Mesenchymal stem cell (in vitro differentiated cells and primary cell): ENCODE results near the gene FAM50A.
A peak's percentile ranks its signal among the peaks of the same experiment; 100 is the strongest.

Experiments used
- DNase-seq: peaks from one replicate; pipeline ENCODE4 v3.0.0-alpha.2; 2013
- H2AFZ ChIP-seq: one replicate; pipeline ENCODE4 v1.6.1; 2013; ENCODE audit warnings: low read depth, mild to moderate bottlenecking, control low read depth, inconsistent platforms, low read length, moderate library complexity
- H2AK5ac ChIP-seq: 2 replicates; pipeline ENCODE4 v1.6.1; 2013; ENCODE audit warnings: low read length, moderate library complexity, mild to moderate bottlenecking, inconsistent platforms; ENCODE audit not compliant: severe bottlenecking
- H2BK120ac ChIP-seq: one replicate; pipeline ENCODE4 v1.6.1; 2013; ENCODE audit warnings: low read depth, mild to moderate bottlenecking, inconsistent platforms, low read length, moderate library complexity
- H2BK12ac ChIP-seq, 2 experiments: one replicate each; pipeline ENCODE4 v1.6.1; 2013; ENCODE audit warnings: inconsistent platforms in 2 of 2, low read length in 2 of 2, mild to moderate bottlenecking in 2 of 2, moderate library complexity in 2 of 2, control low read depth in 1 of 2
- H2BK15ac ChIP-seq: one replicate; pipeline ENCODE4 v1.6.1; 2013; ENCODE audit warnings: mild to moderate bottlenecking, low read depth, inconsistent platforms; ENCODE audit not compliant: poor library complexity, severe bottlenecking
- H2BK5ac ChIP-seq: 2 replicates; pipeline ENCODE4 v1.6.1; 2013; ENCODE audit warnings: low read depth, mild to moderate bottlenecking, low read length, control low read depth, inconsistent platforms; ENCODE audit not compliant: poor library complexity, severe bottlenecking
- H3K14ac ChIP-seq, 2 experiments: one replicate each; pipeline ENCODE4 v1.6.1; 2013; ENCODE audit warnings: inconsistent platforms in 2 of 2, low read length in 2 of 2, control low read depth in 1 of 2, mild to moderate bottlenecking in 1 of 2, moderate library complexity in 1 of 2
- H3K18ac ChIP-seq, 2 experiments: one replicate each; pipeline ENCODE4 v1.6.1; 2013; ENCODE audit warnings: inconsistent platforms in 2 of 2, low read length in 2 of 2, control low read depth in 1 of 2, low read depth in 1 of 2, mild to moderate bottlenecking in 1 of 2
- H3K23ac ChIP-seq, 2 experiments: one replicate each; pipeline ENCODE4 v1.6.1; 2013; ENCODE audit warnings: inconsistent platforms in 2 of 2, low read length in 2 of 2, mild to moderate bottlenecking in 2 of 2, moderate library complexity in 2 of 2, control low read depth in 1 of 2
- H3K27ac ChIP-seq: 2 replicates; pipeline ENCODE4 v1.5.1; 2013; ENCODE audit warnings: mild to moderate bottlenecking, moderate library complexity, low read length, control low read depth, inconsistent platforms; ENCODE audit not compliant: poor library complexity, severe bottlenecking
- H3K27me3 ChIP-seq, 2 experiments: 2 replicates each; pipeline versions ENCODE4 v1.6.1 to v1.7.0; 2013; ENCODE audit warnings: low read length in 2 of 2, mild to moderate bottlenecking in 2 of 2, moderate library complexity in 2 of 2, control low read depth in 1 of 2, inconsistent platforms in 1 of 2; ENCODE audit not compliant: control insufficient read depth in 1 of 2, insufficient read depth in 1 of 2
- H3K36me3 ChIP-seq, 2 experiments: 2 replicates each; pipeline versions ENCODE4 v1.6.1 to v1.7.0; 2013; ENCODE audit warnings: low read length in 2 of 2, control low read depth in 1 of 2, inconsistent platforms in 1 of 2, low read depth in 1 of 2, mild to moderate bottlenecking in 1 of 2; ENCODE audit not compliant: insufficient read depth in 2 of 2, control insufficient read depth in 1 of 2
- H3K4ac ChIP-seq, 2 experiments: one replicate each; pipeline ENCODE4 v1.6.1; 2013; ENCODE audit warnings: inconsistent platforms in 2 of 2, low read length in 2 of 2, mild to moderate bottlenecking in 2 of 2, moderate library complexity in 2 of 2, control low read depth in 1 of 2, low read depth in 1 of 2
- H3K4me1 ChIP-seq: 2 replicates; pipeline ENCODE4 v1.6.1; 2013; ENCODE audit warnings: low read depth, low read length, control low read depth; ENCODE audit not compliant: control insufficient read depth, insufficient read depth
- H3K4me2 ChIP-seq: 2 replicates; pipeline ENCODE4 v1.6.1; 2013; ENCODE audit warnings: low read length, mild to moderate bottlenecking, inconsistent platforms; ENCODE audit not compliant: poor library complexity, severe bottlenecking
- H3K4me3 ChIP-seq, 2 experiments: 2 replicates each; pipeline versions ENCODE4 v1.5.1 to v1.7.0; 2013; ENCODE audit warnings: low read length in 2 of 2, mild to moderate bottlenecking in 2 of 2, control low read depth in 1 of 2, low read depth in 1 of 2; ENCODE audit not compliant: insufficient read depth in 1 of 2
- H3K79me1 ChIP-seq: replicated peaks from 2 replicates; pipeline ENCODE4 v1.6.1; 2013; ENCODE audit warnings: mild to moderate bottlenecking, control low read depth, low read length, inconsistent platforms; ENCODE audit not compliant: poor library complexity, severe bottlenecking
- H3K9ac ChIP-seq: 2 replicates; pipeline ENCODE4 v1.7.0; 2013; ENCODE audit warnings: mild to moderate bottlenecking, low read length, moderate library complexity
- H3K9me3 ChIP-seq: 2 replicates; pipeline ENCODE4 v1.7.0; 2013; ENCODE audit warnings: mild to moderate bottlenecking, low read length; ENCODE audit not compliant: control insufficient read depth
- H4K8ac ChIP-seq: one replicate; pipeline ENCODE4 v1.6.1; 2013; ENCODE audit warnings: inconsistent platforms, mild to moderate bottlenecking, low read length, moderate library complexity
- H4K91ac ChIP-seq: one replicate; pipeline ENCODE4 v1.6.1; 2013; ENCODE audit warnings: mild to moderate bottlenecking, low read length, inconsistent platforms
- WGBS: methylation state at CpG from one replicate; pipeline ENCODE4 v1.1.7; 2013; ENCODE audit warnings: mixed read lengths; 5-methylcytosine and 5-hydroxymethylcytosine counted together

FAM50A gene

GRCh38 chrX:154473683-154474082, 29.7 kb downstream of the FAM50A start:
- no peak overlapping the region for H3K4me2 ChIP-seq
- DNase-seq = no peak
- WGBS = 100% methylated on average over 3 of the region's 7 CpGs

DNA sequence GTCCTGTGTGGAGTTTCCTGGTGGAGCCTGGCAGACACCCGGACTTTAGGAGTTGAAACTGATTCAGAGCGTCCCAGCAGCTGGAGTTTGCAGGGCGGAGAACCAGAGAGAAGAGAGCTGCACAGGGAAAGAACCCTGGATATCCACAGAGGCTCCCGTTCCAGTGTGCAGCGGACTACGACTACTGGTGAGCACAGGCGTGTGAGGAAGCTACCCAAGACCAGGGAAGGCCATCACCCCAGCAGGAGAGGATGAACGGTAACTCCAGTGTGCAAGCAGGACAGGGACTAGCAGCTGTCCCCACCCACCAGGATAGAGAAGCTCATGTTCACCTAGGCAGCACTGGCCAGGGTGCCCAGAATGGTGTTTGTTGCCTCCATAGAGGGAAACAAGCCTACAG, 32.9 kb downstream of the FAM50A start:
- no peak overlapping the region for H2AK5ac ChIP-seq
- WGBS = 98% methylated on average over 8 of the region's 8 CpGs
- no peak overlapping the region for H2BK12ac ChIP-seq
- peaks cover 0 to 6% of the 10 kb centered on the region in 2 experiments for H3K27me3 ChIP-seq
- H3K27ac ChIP-seq = no peak overlapping the region
- H3K4me2 ChIP-seq = no peak overlapping the region
- peak overlapping the region in 1 of 2 experiments; percentile 11 for H3K18ac ChIP-seq
- no peaks in the 10 kb centered on the region for H3K79me1 ChIP-seq
- H3K4me1 ChIP-seq = peaks cover 17% of the 10 kb centered on the region
- no peaks in the 10 kb centered on the region for H3K9me3 ChIP-seq
- H3K23ac ChIP-seq = no peak overlapping the region
- no peak overlapping the region for H2AFZ ChIP-seq
- H3K14ac ChIP-seq = no peak overlapping the region
- H2BK5ac ChIP-seq = no peak overlapping the region
- no peak overlapping the region for H3K9ac ChIP-seq
- no peak overlapping the region for H4K8ac ChIP-seq
- DNase-seq = no peak
- H2BK120ac ChIP-seq = no peak overlapping the region
- H4K91ac ChIP-seq = no peak overlapping the region
- H3K36me3 ChIP-seq = peaks cover 7 to 23% of the 10 kb centered on the region in 2 experiments
- H2BK15ac ChIP-seq = no peak overlapping the region
- H3K4ac ChIP-seq = no peak overlapping the region
- H3K4me3 ChIP-seq = no peak overlapping the region

More at GRCh38 chrX:154473683-154474082, 29.7 kb downstream of the FAM50A start:
- peaks cover 0 to 2% of the 10 kb centered on the region in 2 experiments for H3K27me3 ChIP-seq
- no peak overlapping the region for H2BK15ac ChIP-seq
- H2BK12ac ChIP-seq = no peak overlapping the region
- H3K18ac ChIP-seq = no peak overlapping the region
- H4K91ac ChIP-seq = no peak overlapping the region
- no peak overlapping the region for H3K4ac ChIP-seq
- no peak overlapping the region for H2BK5ac ChIP-seq
- no peak overlapping the region for H3K4me3 ChIP-seq
- H2AK5ac ChIP-seq = no peak overlapping the region
- H2AFZ ChIP-seq = no peak overlapping the region
- H3K23ac ChIP-seq = no peak overlapping the region
- H2BK120ac ChIP-seq = no peak overlapping the region
- no peak overlapping the region for H3K27ac ChIP-seq
- H3K9me3 ChIP-seq = no peaks in the 10 kb centered on the region
- H3K36me3 ChIP-seq = peaks cover 34 to 55% of the 10 kb centered on the region in 2 experiments
- peaks cover 12% of the 10 kb centered on the region for H3K4me1 ChIP-seq
- peaks cover 1% of the 10 kb centered on the region for H3K79me1 ChIP-seq
- no peak overlapping the region for H4K8ac ChIP-seq
- no peak overlapping the region for H3K14ac ChIP-seq
- H3K9ac ChIP-seq = no peak overlapping the region

GRCh38 chrX:154477891-154478477, 34.0 kb downstream of the FAM50A start:
- Histone ChIP-seq H4K91ac (peak overlapping the region; percentile 39), H3K27me3 (peaks cover 0 to 12% of the 10 kb centered on the region in 2 experiments), H3K4me3 (peak overlapping the region; percentile 52 to 80), H2BK120ac (no peak overlapping the region), H3K14ac (peak overlapping the region in 1 of 2 experiments; percentile 32), H2AK5ac (no peak overlapping the region), H3K4ac (peak overlapping the region in 1 of 2 experiments; percentile 87), H3K23ac (no peak overlapping the region), H3K36me3 (peaks cover 7 to 12% of the 10 kb centered on the region in 2 experiments), H2AFZ (no peak overlapping the region), H2BK5ac (no peak overlapping the region), H3K4me2 (peak overlapping the region; percentile 48), H3K79me1 (no peaks in the 10 kb centered on the region), H4K8ac (no peak overlapping the region), H3K9ac (peak overlapping the region; percentile 88), H2BK12ac (no peak overlapping the region), H3K9me3 (no peaks in the 10 kb centered on the region), H3K18ac (peak overlapping the region; percentile 28 to 33), H3K4me1 (peaks cover 17% of the 10 kb centered on the region), H2BK15ac (no peak overlapping the region), H3K27ac (no peak overlapping the region)
- no peak for DNase-seq
- 74% methylated on average over 18 of the region's 24 CpGs for WGBS

DNA sequence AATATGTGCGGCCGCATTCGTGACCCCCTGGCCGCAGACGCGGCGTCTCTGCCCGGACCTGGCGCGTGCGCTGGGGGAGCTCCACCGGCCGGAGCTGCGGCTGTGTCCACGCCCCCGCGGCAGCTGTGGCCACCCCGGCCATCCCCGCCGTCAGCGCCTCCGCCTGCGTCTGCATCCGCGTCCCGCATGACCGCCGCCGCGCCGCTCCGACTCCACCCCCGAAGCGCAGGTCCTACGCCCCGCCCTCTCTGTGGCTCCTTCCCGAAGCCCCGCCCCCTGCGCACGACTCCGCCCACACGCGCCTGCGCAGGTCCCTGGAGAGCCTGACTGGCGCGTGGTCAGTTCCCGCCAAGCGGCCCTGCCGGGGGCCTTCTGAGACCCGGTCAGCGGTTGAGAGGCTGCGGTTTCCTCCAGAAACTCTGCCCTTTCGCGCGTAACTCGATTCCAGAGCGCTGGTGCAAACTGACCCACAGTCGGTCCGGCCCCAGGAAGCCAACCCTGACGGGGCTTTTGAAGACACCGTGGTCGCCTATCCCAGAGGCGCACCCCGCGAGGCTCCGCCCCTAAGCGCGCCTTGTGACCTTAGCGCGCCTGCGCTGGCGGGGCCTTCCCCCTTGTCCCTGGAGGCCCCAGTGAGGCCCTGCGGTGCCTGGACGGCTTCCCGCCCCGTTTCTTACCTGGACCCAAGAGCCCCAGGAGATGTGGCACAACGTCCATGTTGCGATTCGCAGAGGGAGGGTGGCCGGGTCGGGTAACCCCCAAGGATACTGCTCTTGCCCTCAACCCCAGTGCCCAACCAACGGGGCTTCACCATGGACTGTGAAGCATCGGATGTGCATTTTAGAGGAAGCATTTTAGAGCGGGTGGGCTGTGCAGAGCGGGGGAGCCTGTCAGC, 35.0 kb downstream of the FAM50A start, which contains the start of gene LAGE3:
TSS of gene LAGE3 (minus strand) at position 554 of the 895 bp plus-strand sequence. CDS start at position 188, 366 bp downstream.
- Histone ChIP-seq H3K23ac (no peak within 1 kb of the TSS), H3K27ac (peak within 1 kb of the TSS; percentile 37), H2BK12ac (no peak within 1 kb of the TSS), H2BK15ac (no peak within 1 kb of the TSS), H3K18ac (peak within 1 kb of the TSS; percentile 57 to 70), H3K79me1 (peaks cover under 1% of the 10 kb centered on the region), H3K36me3 (peaks cover 8 to 9% of the 10 kb centered on the region in 2 experiments), H3K4me2 (peak within 1 kb of the TSS; percentile 52), H2BK5ac (no peak within 1 kb of the TSS), H3K14ac (peak within 1 kb of the TSS in 1 of 2 experiments; percentile 32), H3K4me1 (peaks cover 17% of the 10 kb centered on the region), H3K27me3 (peaks cover 0 to 15% of the 10 kb centered on the region in 2 experiments), H4K91ac (peak within 1 kb of the TSS; percentile 75), H3K9me3 (no peaks in the 10 kb centered on the region), H2AFZ (no peak within 1 kb of the TSS), H4K8ac (peak within 1 kb of the TSS; percentile 69), H3K4me3 (peak within 1 kb of the TSS; percentile 52 to 80), H2AK5ac (no peak within 1 kb of the TSS), H3K9ac (peak within 1 kb of the TSS; percentile 88), H2BK120ac (peak within 1 kb of the TSS; percentile 61), H3K4ac (peak within 1 kb of the TSS in 1 of 2 experiments; percentile 87)
- 8% methylated on average over 60 of the region's 85 CpGs for whole genome bisulfite sequencing
- DNase-seq = peak; percentile 88
